K562 (cell line): ENCODE data around the gene PRICKLE2. TPM values are rescaled to one million over a fixed set of nuclear protein-coding genes. Genes with fewer than 3 reads are reported as not detected.
A peak's percentile ranks its signal among the peaks of the same experiment; 100 is the strongest.

ENCODE experiments used
- ATAC-seq: fragments of 200-7000 bp; cut with Tn5 transposase; 3 replicates; pipeline ENCODE4 v1.9.1; 2020; ENCODE audit warnings: moderate library complexity
- BruUV-seq: library from RNA; stranded (reverse); fragments of 400-500 nt; replicated peaks from 2 replicates; lab custom pipeline; 2021; lab: Mats Ljungman, UMichigan
- CTCF ChIA-PET: fragments of 300-600 bp; formaldehyde crosslinking; extraction: SDS; loops from one replicate; lab custom pipeline; 2021; ENCODE audit warnings: low intra/inter-chr PET ratio; lab: Yijun Ruan, JAX
- POLR2A ChIA-PET: fragments of 300-600, 350-650 bp; sonication (Branson Sonifier 250); formaldehyde crosslinking; extraction: SDS; loops from one replicate; lab custom pipeline; 2021; ENCODE audit warnings: antibody characterized with exemption, inconsistent platforms; lab: Yijun Ruan, JAX
- DNase-seq, 4 experiments: peaks; one replicate each; pipeline versions ENCODE4 v3.0.0 to v3.0.0-alpha.2; 2011 to 2018; ENCODE audit warnings: low spot score in 3 of 4, mixed read lengths in 3 of 4; ENCODE audit errors: extremely low read depth in 1 of 4
- FAIRE-seq: peaks from 2 replicates; lab custom pipeline; 2011; peaks lifted over from hg19 to GRCh38; lab: Jason Lieb, UNC
- H2AFZ ChIP-seq: 2 replicates; pipeline ENCODE4 v1.6.0; 2011; ENCODE audit warnings: low read depth, low read length, control low read depth, inconsistent platforms
- H3K27ac ChIP-seq: fragments of 200-600 bp; 3 replicates; pipeline ENCODE4 v1.8.0; 2011; ENCODE audit warnings: low read depth, mild to moderate bottlenecking, control low read depth, inconsistent platforms, low read length, moderate library complexity, mixed read lengths; ENCODE audit errors: extremely low read depth
- H3K27me3 ChIP-seq, 2 experiments: fragments of 300-600 bp in 1 of 2; 2 replicates in 1 of 2; 3 replicates in 1 of 2; pipeline versions ENCODE4 v1.6.0 to v1.8.0; 2011; ENCODE audit warnings: inconsistent platforms in 2 of 2, low read length in 2 of 2, mild to moderate bottlenecking in 1 of 2, mixed read lengths in 1 of 2, moderate library complexity in 1 of 2; ENCODE audit not compliant: control insufficient read depth in 2 of 2, insufficient read depth in 2 of 2
- H3K36me3 ChIP-seq: fragments of 300-600 bp; 3 replicates; pipeline ENCODE4 v1.8.0; 2011; ENCODE audit warnings: mild to moderate bottlenecking, low read length, inconsistent platforms; ENCODE audit not compliant: control insufficient read depth, insufficient read depth
- H3K4me1 ChIP-seq, 2 experiments: fragments of 200-600 bp in 1 of 2; replicated peaks in 1 of 2; 2 replicates in 1 of 2; 3 replicates in 1 of 2; pipeline versions ENCODE4 v1.5.1 to v1.8.0; 2011; ENCODE audit warnings: inconsistent platforms in 2 of 2, low read length in 2 of 2, mild to moderate bottlenecking in 1 of 2, mixed read lengths in 1 of 2, moderate library complexity in 1 of 2; ENCODE audit not compliant: control insufficient read depth in 2 of 2, insufficient read depth in 2 of 2
- H3K4me2 ChIP-seq: 2 replicates; pipeline ENCODE4 v1.6.1; 2011; ENCODE audit warnings: low read length, control low read depth, inconsistent platforms, mixed read lengths; ENCODE audit not compliant: insufficient read depth
- H3K4me3 ChIP-seq: fragments of 200-600 bp; sonication (generic), shearing (Covaris generic); 2 replicates; pipeline ENCODE4 v1.5.1; 2016; ENCODE audit warnings: control low read depth, inconsistent platforms
- H3K79me2 ChIP-seq: fragments of 200-600 bp; 3 replicates; pipeline ENCODE4 v1.8.0; 2011; ENCODE audit warnings: low read length, inconsistent platforms; ENCODE audit not compliant: control insufficient read depth, insufficient read depth
- H3K9ac ChIP-seq, 2 experiments: 2 replicates each; pipeline versions ENCODE4 v1.6.0 to v1.6.1; 2011; ENCODE audit warnings: low read depth in 2 of 2, low read length in 2 of 2, control low read depth in 1 of 2, inconsistent platforms in 1 of 2, mild to moderate bottlenecking in 1 of 2, mixed read lengths in 1 of 2; ENCODE audit not compliant: insufficient read depth in 1 of 2
- H3K9me1 ChIP-seq: one replicate; pipeline ENCODE4 v1.6.0; 2011; ENCODE audit warnings: inconsistent platforms, mild to moderate bottlenecking, low read length, moderate library complexity; ENCODE audit not compliant: control insufficient read depth, insufficient read depth
- H3K9me3 ChIP-seq: replicated peaks from 2 replicates; pipeline ENCODE4 v1.5.1; 2011; ENCODE audit warnings: low read depth, low read length, inconsistent platforms; ENCODE audit not compliant: control insufficient read depth, insufficient read depth
- H4K20me1 ChIP-seq: replicated peaks from 2 replicates; pipeline ENCODE4 v1.6.1; 2011; ENCODE audit warnings: low read length, inconsistent platforms, mixed read lengths; ENCODE audit not compliant: control insufficient read depth, insufficient read depth
- ESRRB ChIP-seq: fragments of 250-450 bp; sonication (Bioruptor Pico); IDR thresholded peaks from 2 replicates; pipeline ENCODE4 v1.5.0; 2020; ENCODE audit warnings: mild to moderate bottlenecking, moderate library complexity, borderline replicate concordance
- ZBTB11 ChIP-seq, 3 experiments: fragments of 200-800 bp in 1 of 3; fragments of 250-450 bp in 1 of 3; fragments of 450-650 bp in 1 of 3; sonication (Bioruptor Pico) in 1 of 3; sonication (Bioruptor generic) in 1 of 3; formaldehyde crosslinking in 1 of 3; IDR thresholded peaks; 2 replicates each; pipeline versions ENCODE4 v1.6.1 to v1.8.0; 2016 to 2022; ENCODE audit warnings: mild to moderate bottlenecking in 2 of 3, missing genetic modification characterization in 2 of 3, missing compliant biosample characterization in 1 of 3, moderate library complexity in 1 of 3
- WGBS: fragments of 100-300 bp; shearing (Covaris generic); methylation state at CpG from one replicate; pipeline ENCODE4 v1.1.6; 2016; ENCODE audit warnings: low coverage, mixed read lengths; ENCODE audit not compliant: insufficient coverage; ENCODE audit errors: missing lambda C conversion rate; 5-methylcytosine and 5-hydroxymethylcytosine counted together
- in situ Hi-C: fragments of 300-500 bp; cut with MboI; formaldehyde crosslinking; loops from 4 replicates; pipeline ENCODE4 v1.15.0; 2018; ENCODE audit warnings: inconsistent platforms, mixed read lengths
- intact Hi-C: fragments of 100-400 bp; cut with micrococcal nuclease; formaldehyde crosslinking; loops from 2 replicates; pipeline ENCODE4 v1.14.2; 2022
- polyA plus RNA-seq, 8 experiments: library from polyadenylated mRNA; depleted of rRNA in 4 of 8; stranded (reverse) in 5 of 8; unstranded in 3 of 8; fragments of >200 nt; fragmentation: Nextera tagmentation in 2 of 8; fragmentation: Illumina TruSeq in 1 of 8; extraction: Ambion mirVana in 2 of 8; extraction: Trizol in 1 of 8; gene quantifications; 2 replicates each; pipeline versions ENCODE4 v1.2.1 to v1.2.3, GENCODE V29; 2011 to 2014; ENCODE audit warnings: inconsistent platforms in 1 of 8, missing spikeins in 1 of 8
- total RNA-seq, 7 experiments: library from RNA; depleted of rRNA in 6 of 7; stranded (reverse); fragments of >200 nt in 6 of 7; fragmentation: Illumina TruSeq in 2 of 7; extraction: Trizol in 2 of 7; gene quantifications; 2 replicates each; pipeline versions ENCODE4 v1.2.1 to v1.2.3, GENCODE V29; 2011 to 2021; ENCODE audit warnings: low replicate concordance in 1 of 7

Gene PRICKLE2
- total and polyA plus RNA-seq, 9 of the 15 experiments (the other 6 are each of a cell fraction or from before 2014, with no cell fraction given) = 0.07 to 0.09 TPM; not detected in 7

GRCh38 chr3:64266065-64266931, 41.0 kb upstream of the PRICKLE2 start:
- H2AFZ ChIP-seq = no peak overlapping the region
- H4K20me1 ChIP-seq = no peaks in the 10 kb centered on the region
- BruUV-seq = no TSS peak
- in situ Hi-C loops = no loop called here
- FAIRE-seq (no peak), ATAC-seq (no peak), DNase-seq (no peak)
- peaks cover 0 to 5% of the 10 kb centered on the region in 2 experiments; a peak in 2 of 5 replicates for H3K27me3 ChIP-seq
- ChIA-PET POLR2A (interaction anchor here (1.3 kb wide), 1 partner anchor 10 kb away, joined by 5 read pairs; no protein-coding TSS in a partner anchor), CTCF (no interaction called here)
- no peaks in the 10 kb centered on the region for H3K9me3 ChIP-seq
- no peak for TF ChIP-seq ESRRB (CRISPR knock-in tag)
- TF ChIP-seq ZBTB11 (CRISPR knock-in tag; IDR thresholded peaks at IDR 0.05) = peak in 1 of 3 experiments; percentile 69; a peak in 2 of 6 replicates
- H3K4me1 ChIP-seq = no peaks in the 10 kb centered on the region
- no peak overlapping the region for H3K4me3 ChIP-seq
- no peaks in the 10 kb centered on the region for H3K36me3 ChIP-seq
- H3K27ac ChIP-seq = no peak overlapping the region
- H3K4me2 ChIP-seq = no peak overlapping the region
- H3K9me1 ChIP-seq = no peaks in the 10 kb centered on the region
- intact Hi-C loops = no loop called here
- no peak overlapping the region for H3K9ac ChIP-seq
- no peaks in the 10 kb centered on the region for H3K79me2 ChIP-seq
- WGBS = 0% methylated on average over 7 of the region's 7 CpGs
